ENCODE data around the gene MAGOHB.

- TF ChIP-seq, protein P1, sequence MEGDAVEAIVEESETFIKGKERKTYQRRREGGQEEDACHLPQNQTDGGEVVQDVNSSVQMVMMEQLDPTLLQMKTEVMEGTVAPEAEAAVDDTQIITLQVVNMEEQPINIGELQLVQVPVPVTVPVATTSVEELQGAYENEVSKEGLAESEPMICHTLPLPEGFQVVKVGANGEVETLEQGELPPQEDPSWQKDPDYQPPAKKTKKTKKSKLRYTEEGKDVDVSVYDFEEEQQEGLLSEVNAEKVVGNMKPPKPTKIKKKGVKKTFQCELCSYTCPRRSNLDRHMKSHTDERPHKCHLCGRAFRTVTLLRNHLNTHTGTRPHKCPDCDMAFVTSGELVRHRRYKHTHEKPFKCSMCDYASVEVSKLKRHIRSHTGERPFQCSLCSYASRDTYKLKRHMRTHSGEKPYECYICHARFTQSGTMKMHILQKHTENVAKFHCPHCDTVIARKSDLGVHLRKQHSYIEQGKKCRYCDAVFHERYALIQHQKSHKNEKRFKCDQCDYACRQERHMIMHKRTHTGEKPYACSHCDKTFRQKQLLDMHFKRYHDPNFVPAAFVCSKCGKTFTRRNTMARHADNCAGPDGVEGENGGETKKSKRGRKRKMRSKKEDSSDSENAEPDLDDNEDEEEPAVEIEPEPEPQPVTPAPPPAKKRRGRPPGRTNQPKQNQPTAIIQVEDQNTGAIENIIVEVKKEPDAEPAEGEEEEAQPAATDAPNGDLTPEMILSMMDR (IDR thresholded peaks at IDR 0.05; ENCODE audit: insufficient read depth, low read length, poor library complexity, severe bottlenecking), result no peak
- TF ChIP-seq EZH2phosphoT487 (conservative IDR thresholded peaks at IDR 0.05; ENCODE audit: low read length), result no peak
Observed at GRCh38 chr12:10607885-10608458, 5.4 kb downstream of the MAGOHB start.

Measured in SU-DHL-6 (cell line).